Right atrium auricular region (tissue), 2 donors: ENCODE data around the gene CD9. TPM values are rescaled to one million over a fixed set of nuclear protein-coding genes. Genes with fewer than 3 reads are reported as not detected.
"Not testable (repeated sequence)": the region's sequence is repeated elsewhere in the genome, so short reads cannot be mapped to it uniquely, and the experiment has no call there.

Experiments used
- DNase-seq: peaks from one replicate; pipeline ENCODE4 v3.0.0-alpha.2; 2019; ENCODE audit warnings: low spot score
- H3K27ac ChIP-seq, 2 donors: fragments of 200-600 bp; sonication (generic); 1 replicate in 1 of 2; 2 replicates in 1 of 2; pipeline ENCODE4 v1.5.1; 2016 to 2019
- H3K27me3 ChIP-seq, 2 donors: fragments of 200-600 bp; sonication (generic); one replicate each; pipeline versions ENCODE4 v1.5.1 to v1.6.0; 2017 to 2019
- H3K36me3 ChIP-seq: fragments of 200-600 bp; sonication (generic); one replicate; pipeline ENCODE4 v1.5.1; 2016
- H3K4me1 ChIP-seq, 2 donors: fragments of 200-600 bp; sonication (generic); one replicate each; pipeline versions ENCODE4 v1.5.1 to v1.6.0; 2017 to 2019
- H3K4me3 ChIP-seq, 2 donors: fragments of 200-600 bp; sonication (generic); 1 replicate in 1 of 2; 2 replicates in 1 of 2; pipeline ENCODE4 v1.5.1; 2017 to 2019; ENCODE audit warnings: mild to moderate bottlenecking in 1 of 2, moderate library complexity in 1 of 2
- H3K9me3 ChIP-seq, 2 donors: fragments of 200-600 bp; sonication (generic); one replicate each; pipeline ENCODE4 v1.5.1; 2019
- total RNA-seq, 2 donors: library from RNA; depleted of rRNA; stranded (reverse); fragments of >200 nt; gene quantifications; one replicate each; pipeline ENCODE4 v1.1.0, GENCODE V29; 2016
- TF ChIP-seq, protein P1 (sequence below), 2 donors: fragments of 200-600 bp; sonication (generic); IDR thresholded peaks; one replicate each; pipeline ENCODE4 v1.5.1; 2019; ENCODE audit warnings: antibody characterized with exemption in 2 of 2

Gene CD9, protein sequence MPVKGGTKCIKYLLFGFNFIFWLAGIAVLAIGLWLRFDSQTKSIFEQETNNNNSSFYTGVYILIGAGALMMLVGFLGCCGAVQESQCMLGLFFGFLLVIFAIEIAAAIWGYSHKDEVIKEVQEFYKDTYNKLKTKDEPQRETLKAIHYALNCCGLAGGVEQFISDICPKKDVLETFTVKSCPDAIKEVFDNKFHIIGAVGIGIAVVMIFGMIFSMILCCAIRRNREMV
- total RNA-seq, result 100 to 1,000 TPM; 126 to 230 TPM

DNA sequence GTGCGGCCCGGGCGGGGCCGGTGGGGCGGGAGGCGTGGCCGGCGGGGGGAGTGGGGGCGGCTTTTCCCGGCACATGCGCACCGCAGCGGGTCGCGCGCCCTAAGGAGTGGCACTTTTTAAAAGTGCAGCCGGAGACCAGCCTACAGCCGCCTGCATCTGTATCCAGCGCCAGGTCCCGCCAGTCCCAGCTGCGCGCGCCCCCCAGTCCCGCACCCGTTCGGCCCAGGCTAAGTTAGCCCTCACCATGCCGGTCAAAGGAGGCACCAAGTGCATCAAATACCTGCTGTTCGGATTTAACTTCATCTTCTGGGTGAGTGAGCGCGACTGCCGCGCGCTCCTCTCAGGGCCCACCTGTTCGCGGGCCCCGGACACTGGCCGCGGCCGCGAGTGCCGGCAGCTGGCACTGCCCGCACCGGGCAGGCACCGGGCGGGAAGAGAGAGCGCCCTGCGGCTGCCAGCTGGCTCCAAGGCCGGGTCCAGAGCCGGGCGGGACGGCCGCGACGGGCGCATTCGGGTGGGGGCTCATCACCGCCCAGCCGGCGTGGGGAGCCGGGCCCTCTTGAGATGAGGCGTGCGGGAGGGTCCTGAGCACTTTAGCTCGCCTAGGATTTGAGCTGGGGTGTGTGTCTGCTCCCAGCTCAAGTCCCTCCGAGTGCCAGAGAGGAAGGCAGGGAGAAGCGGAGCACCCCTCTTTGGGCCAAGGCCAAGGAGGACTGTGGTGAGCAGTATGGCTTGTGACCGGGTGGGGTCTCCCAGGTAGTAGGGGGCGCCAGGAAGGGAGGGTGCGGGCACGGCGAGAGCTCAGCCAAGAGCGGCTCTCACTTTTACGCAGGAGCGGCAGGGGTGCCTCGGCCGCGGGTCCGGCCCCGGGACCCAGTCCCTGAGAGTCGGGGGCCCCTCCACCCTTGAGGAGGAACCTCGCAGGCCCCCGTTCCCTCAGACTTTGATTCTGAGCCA is at the start of gene CD9:
TSS of gene CD9 (plus strand) at position 145 of the 957 bp plus-strand sequence. CDS start at position 245, 100 bp downstream.
- Histone ChIP-seq H3K4me3 (peak within 1 kb of the TSS; percentile 88 to 89), H3K27me3 (no peaks in the 10 kb centered on the region), H3K27ac (peak within 1 kb of the TSS; percentile 92 to 94), H3K36me3 (no peaks in the 10 kb centered on the region), H3K4me1 (peaks cover 0 to 72% of the 10 kb centered on the region in 2 donors), H3K9me3 (no peaks in the 10 kb centered on the region)
- DNase-seq, result no peak
- TF ChIP-seq, protein P1, sequence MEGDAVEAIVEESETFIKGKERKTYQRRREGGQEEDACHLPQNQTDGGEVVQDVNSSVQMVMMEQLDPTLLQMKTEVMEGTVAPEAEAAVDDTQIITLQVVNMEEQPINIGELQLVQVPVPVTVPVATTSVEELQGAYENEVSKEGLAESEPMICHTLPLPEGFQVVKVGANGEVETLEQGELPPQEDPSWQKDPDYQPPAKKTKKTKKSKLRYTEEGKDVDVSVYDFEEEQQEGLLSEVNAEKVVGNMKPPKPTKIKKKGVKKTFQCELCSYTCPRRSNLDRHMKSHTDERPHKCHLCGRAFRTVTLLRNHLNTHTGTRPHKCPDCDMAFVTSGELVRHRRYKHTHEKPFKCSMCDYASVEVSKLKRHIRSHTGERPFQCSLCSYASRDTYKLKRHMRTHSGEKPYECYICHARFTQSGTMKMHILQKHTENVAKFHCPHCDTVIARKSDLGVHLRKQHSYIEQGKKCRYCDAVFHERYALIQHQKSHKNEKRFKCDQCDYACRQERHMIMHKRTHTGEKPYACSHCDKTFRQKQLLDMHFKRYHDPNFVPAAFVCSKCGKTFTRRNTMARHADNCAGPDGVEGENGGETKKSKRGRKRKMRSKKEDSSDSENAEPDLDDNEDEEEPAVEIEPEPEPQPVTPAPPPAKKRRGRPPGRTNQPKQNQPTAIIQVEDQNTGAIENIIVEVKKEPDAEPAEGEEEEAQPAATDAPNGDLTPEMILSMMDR (IDR thresholded peaks at IDR 0.05), result no peak

- Histone ChIP-seq H3K36me3 (no peaks in the 10 kb centered on the region), H3K27me3 (no peaks in the 10 kb centered on the region), H3K9me3 (no peaks in the 10 kb centered on the region), H3K4me3 (no peak overlapping the region), H3K27ac (peak overlapping the region; percentile 44 to 53), H3K4me1 (peaks cover 0 to 3% of the 10 kb centered on the region in 2 donors)
- TF ChIP-seq, protein P1 (IDR thresholded peaks at IDR 0.05), result no peak
- peak; percentile 67 for DNase-seq
Measured at GRCh38 chr12:6154730-6155459, 45.3 kb upstream of the CD9 start.

GRCh38 chr12:6157482-6157881 is 42.7 kb upstream of the CD9 start:
- no peaks in the 10 kb centered on the region for H3K27me3 ChIP-seq
- no peak overlapping the region for H3K27ac ChIP-seq
- no peaks in the 10 kb centered on the region for H3K9me3 ChIP-seq
- H3K4me3 ChIP-seq, result no peak overlapping the region
- no peaks in the 10 kb centered on the region for H3K36me3 ChIP-seq
- TF ChIP-seq, protein P1 (IDR thresholded peaks at IDR 0.05), result no peak
- DNase-seq, result no peak
- H3K4me1 ChIP-seq, result peaks cover 0 to 14% of the 10 kb centered on the region in 2 donors

DNA sequence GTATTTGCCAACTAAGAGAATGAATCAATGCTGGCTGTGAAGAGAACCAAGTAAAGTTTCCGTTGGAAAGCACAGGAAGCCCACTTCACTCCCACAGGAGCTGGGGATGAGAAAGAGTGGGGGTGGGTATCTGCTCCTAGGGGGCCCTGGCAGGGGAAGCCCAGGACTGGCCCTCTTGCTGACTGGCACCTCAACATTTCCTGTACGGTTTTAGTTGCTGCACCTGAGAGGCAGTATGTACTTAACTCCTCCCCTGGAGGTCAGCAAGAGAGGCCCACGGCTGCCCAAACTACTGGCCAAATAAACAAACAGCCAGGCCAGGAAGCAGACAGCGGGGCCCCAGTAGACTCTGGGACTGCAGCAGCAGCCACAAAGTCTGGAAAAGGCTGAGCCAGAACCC is 41.9 kb upstream of the CD9 start:
- Histone ChIP-seq H3K27me3 (no peaks in the 10 kb centered on the region), H3K36me3 (no peaks in the 10 kb centered on the region), H3K4me3 (no peak overlapping the region), H3K9me3 (no peaks in the 10 kb centered on the region), H3K27ac (no peak overlapping the region), H3K4me1 (peaks cover 0 to 14% of the 10 kb centered on the region in 2 donors)
- no peak for DNase-seq
- TF ChIP-seq, protein P1 (IDR thresholded peaks at IDR 0.05), result no peak

DNA sequence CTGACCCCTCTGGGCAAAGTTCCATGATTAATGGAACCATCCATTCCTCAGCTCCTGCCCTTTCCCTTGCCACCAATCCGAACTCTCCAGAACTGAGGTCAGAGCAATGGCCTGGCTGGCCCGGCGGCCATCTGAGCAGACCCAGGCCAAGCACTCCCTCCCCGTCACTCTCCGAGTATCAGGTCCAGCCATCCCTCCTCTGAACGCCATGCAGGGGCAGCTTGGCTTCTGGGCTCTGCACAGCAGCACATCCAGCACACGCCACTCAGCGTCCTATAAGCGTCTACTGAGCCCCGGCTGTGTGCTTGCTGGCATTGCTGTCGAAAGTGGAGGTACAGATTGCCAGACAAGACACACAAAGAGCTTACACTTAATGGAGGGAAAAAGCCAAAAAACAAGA is 41.5 kb upstream of the CD9 start:
- H3K4me1 ChIP-seq, result peaks cover 0 to 14% of the 10 kb centered on the region in 2 donors

GRCh38 chr12:6159166-6160011 is 40.8 kb upstream of the CD9 start:
- not testable (repeated sequence) for H3K27ac ChIP-seq, H3K9me3 ChIP-seq, H3K4me3 ChIP-seq, DNase-seq, H3K27me3 ChIP-seq, H3K36me3 ChIP-seq
- peaks cover 0 to 14% of the 10 kb centered on the region in 2 donors for H3K4me1 ChIP-seq

More for the DNA sequence above, 41.5 kb upstream of the CD9 start:
- Histone ChIP-seq H3K27ac (no peak overlapping the region), H3K9me3 (no peaks in the 10 kb centered on the region), H3K36me3 (no peaks in the 10 kb centered on the region), H3K4me3 (no peak overlapping the region), H3K27me3 (no peaks in the 10 kb centered on the region)
- TF ChIP-seq, protein P1 (IDR thresholded peaks at IDR 0.05), result no peak
- no peak for DNase-seq

- H3K27ac ChIP-seq, H3K36me3 ChIP-seq, H3K27me3 ChIP-seq, H3K4me3 ChIP-seq, H3K9me3 ChIP-seq, DNase-seq: not testable (repeated sequence)
- H3K4me1 ChIP-seq, result peaks cover 0 to 14% of the 10 kb centered on the region in 2 donors
Measured at GRCh38 chr12:6160049-6160649, 40.1 kb upstream of the CD9 start.
